GM12872 (cell line): ENCODE results near the gene ATP6AP2.

Source experiments
- CTCF ChIP-seq: IDR thresholded peaks from 3 replicates; pipeline ENCODE4 v1.5.1; 2011; ENCODE audit warnings: low read depth, mild to moderate bottlenecking, low read length, moderate library complexity; ENCODE audit not compliant: insufficient read depth

ATP6AP2 gene

GRCh38 chrX:40580537-40581335 lies at the start of gene ATP6AP2:
Gene ATP6AP2, plus strand, starts transcription at chrX:40580970. Its CDS starts 96 bp downstream, at chrX:40581066.
- no peak for TF ChIP-seq CTCF

GRCh38 chrX:40531056-40531826 lies 49.5 kb upstream of the ATP6AP2 start:
- no peak for TF ChIP-seq CTCF

- TF ChIP-seq CTCF, result no peak
Observed at GRCh38 chrX:40537310-40537709, 43.5 kb upstream of the ATP6AP2 start.

- TF ChIP-seq CTCF, result no peak
Observed at GRCh38 chrX:40538406-40538805, 42.4 kb upstream of the ATP6AP2 start.

GRCh38 chrX:40539214-40540142 lies 41.3 kb upstream of the ATP6AP2 start:
- peak; percentile 37; the same call in 2 of the 3 replicates for TF ChIP-seq CTCF

GRCh38 chrX:40542208-40542607 lies 38.6 kb upstream of the ATP6AP2 start:
- TF ChIP-seq CTCF, result no peak
